Measurements from ENCODE around the gene FPGT. TPM values are rescaled to one million over a fixed set of nuclear protein-coding genes. Genes with fewer than 3 reads are reported as not detected.
"Not testable (repeated sequence)": the region's sequence is repeated elsewhere in the genome, so short reads cannot be mapped to it uniquely, and the experiment has no call there.

FPGT gene
- polyA plus RNA-seq (2011; rRNA removed) = 6.2 and 11.9 TPM in 2 replicates
- 2.9 and 3.4 TPM in 2 replicates for polyA minus RNA-seq (2011; rRNA and poly(A)+ RNA removed)

DNA sequence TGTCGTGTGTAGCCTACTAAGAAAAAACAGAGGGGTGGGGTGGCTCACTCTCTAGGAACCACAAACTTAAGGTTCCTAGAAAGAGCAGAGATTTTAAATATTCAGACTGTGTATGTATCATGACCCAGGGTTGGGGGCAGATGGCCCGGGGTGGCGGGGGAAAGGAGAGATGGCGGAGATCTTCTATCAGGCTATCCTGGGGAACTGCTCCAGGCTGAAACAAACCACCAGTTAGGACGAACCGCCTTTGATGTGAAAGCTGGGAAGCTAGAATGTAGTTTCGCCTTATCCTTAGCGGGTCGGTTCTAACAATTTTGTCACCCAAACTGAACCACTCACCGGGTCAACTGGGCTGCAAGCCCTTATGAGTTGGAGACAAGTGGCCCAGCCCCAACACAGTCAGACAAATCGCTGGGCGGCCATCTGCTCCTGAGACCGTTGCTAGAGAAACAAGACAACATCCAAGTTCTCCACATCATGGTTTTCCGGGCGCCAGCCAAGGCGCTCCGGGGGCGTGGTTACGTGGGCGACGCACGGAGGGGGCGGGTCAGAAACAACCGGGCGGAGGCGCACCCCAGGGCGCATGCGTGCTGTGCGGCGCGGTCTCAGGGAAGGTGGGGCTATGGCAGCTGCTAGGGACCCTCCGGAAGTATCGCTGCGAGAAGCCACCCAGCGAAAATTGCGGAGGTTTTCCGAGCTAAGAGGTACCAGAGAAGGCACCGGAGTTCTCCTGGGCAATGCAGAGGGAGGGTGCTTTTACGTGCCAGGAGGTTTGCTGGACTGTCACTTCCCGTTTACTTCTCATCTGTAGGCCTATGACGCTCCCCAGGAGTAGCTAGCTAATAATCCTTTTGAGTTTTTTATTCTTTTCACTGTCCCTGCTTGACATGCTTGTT is at the start of gene FPGT, which contains the start of gene LRRIQ3:
TSS of gene FPGT (plus strand) at position 586 of the 896 bp plus-strand sequence. CDS start at position 623, 37 bp downstream.
TSS of gene LRRIQ3 (minus strand) at position 520 of the 896 bp plus-strand sequence. CDS start 14,492 bp downstream, outside the sequence.
- ChIA-PET POLR2A (no interaction called here), CTCF (no interaction called here)
- Histone ChIP-seq H3K4me3 (ENCODE audit: low read depth, low read length) (peak within 1 kb of the TSS; percentile 68), H3K27me3 (ENCODE audit: control insufficient read depth, insufficient read depth, low read length) (no peaks in the 10 kb centered on the region), H3K36me3 (ENCODE audit: control insufficient read depth, insufficient read depth, low read length) (no peaks in the 10 kb centered on the region)
- TF ChIP-seq, protein P1, sequence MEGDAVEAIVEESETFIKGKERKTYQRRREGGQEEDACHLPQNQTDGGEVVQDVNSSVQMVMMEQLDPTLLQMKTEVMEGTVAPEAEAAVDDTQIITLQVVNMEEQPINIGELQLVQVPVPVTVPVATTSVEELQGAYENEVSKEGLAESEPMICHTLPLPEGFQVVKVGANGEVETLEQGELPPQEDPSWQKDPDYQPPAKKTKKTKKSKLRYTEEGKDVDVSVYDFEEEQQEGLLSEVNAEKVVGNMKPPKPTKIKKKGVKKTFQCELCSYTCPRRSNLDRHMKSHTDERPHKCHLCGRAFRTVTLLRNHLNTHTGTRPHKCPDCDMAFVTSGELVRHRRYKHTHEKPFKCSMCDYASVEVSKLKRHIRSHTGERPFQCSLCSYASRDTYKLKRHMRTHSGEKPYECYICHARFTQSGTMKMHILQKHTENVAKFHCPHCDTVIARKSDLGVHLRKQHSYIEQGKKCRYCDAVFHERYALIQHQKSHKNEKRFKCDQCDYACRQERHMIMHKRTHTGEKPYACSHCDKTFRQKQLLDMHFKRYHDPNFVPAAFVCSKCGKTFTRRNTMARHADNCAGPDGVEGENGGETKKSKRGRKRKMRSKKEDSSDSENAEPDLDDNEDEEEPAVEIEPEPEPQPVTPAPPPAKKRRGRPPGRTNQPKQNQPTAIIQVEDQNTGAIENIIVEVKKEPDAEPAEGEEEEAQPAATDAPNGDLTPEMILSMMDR (IDR thresholded peaks at IDR 0.05; ENCODE audit: insufficient read depth, low read depth, low read length) = no peak
- DNase-seq (ENCODE audit: low read depth) = peak; percentile 75

DNA sequence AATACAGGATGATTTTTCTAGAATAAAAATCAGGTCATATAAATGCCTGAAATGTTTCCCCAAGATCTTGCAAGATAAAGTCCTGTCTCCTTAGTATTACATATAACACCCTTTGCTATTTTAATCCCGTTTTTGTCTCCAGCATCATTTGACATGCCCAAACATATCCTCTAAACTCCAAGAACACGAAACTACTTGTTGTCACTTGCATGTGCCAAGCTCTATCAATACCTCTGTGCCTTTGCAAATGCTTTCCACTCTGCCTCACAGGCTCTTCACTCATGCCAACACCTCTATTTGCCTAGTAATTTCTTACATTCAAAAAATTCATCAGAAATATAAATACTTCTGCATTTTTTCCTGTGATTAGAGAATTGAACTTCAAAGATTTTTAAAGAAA is 38.0 kb upstream of the FPGT start:
- ChIA-PET POLR2A (no interaction called here), CTCF (no interaction called here)
- Histone ChIP-seq H3K36me3 (ENCODE audit: control insufficient read depth, insufficient read depth, low read length) (no peaks in the 10 kb centered on the region), H3K27me3 (ENCODE audit: control insufficient read depth, insufficient read depth, low read length) (no peaks in the 10 kb centered on the region), H3K4me3 (ENCODE audit: low read depth, low read length) (no peak overlapping the region)
- TF ChIP-seq, protein P1 (IDR thresholded peaks at IDR 0.05; ENCODE audit: insufficient read depth, low read depth, low read length) = no peak
- DNase-seq (ENCODE audit: low read depth) = no peak

DNA sequence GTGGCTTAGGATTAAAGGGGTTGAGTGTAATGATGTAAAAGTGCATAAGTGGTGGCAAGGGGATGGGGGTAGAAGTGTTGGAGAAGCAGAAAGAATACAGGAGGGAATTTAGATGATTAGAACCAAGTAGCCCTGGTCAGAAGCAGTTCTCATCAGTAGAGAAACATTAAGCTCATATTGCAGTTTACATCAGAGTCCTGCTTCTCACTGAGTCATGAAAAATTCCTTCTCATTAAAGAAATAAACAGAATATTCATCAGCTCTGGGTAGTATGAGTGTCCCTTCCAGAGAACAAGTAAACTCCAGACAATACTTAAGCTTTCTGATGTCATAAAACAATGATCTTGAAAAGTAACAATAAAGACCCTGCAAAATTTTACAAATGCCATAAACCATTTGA is 36.5 kb upstream of the FPGT start:
- no peaks in the 10 kb centered on the region for H3K36me3 ChIP-seq (ENCODE audit: control insufficient read depth, insufficient read depth, low read length)
- ChIA-PET POLR2A (no interaction called here), CTCF (no interaction called here)
- no peaks in the 10 kb centered on the region for H3K27me3 ChIP-seq (ENCODE audit: control insufficient read depth, insufficient read depth, low read length)
- H3K4me3 ChIP-seq (ENCODE audit: low read depth, low read length) = no peak overlapping the region
- DNase-seq (ENCODE audit: low read depth) = no peak
- TF ChIP-seq, protein P1 (IDR thresholded peaks at IDR 0.05; ENCODE audit: insufficient read depth, low read depth, low read length) = no peak

DNA sequence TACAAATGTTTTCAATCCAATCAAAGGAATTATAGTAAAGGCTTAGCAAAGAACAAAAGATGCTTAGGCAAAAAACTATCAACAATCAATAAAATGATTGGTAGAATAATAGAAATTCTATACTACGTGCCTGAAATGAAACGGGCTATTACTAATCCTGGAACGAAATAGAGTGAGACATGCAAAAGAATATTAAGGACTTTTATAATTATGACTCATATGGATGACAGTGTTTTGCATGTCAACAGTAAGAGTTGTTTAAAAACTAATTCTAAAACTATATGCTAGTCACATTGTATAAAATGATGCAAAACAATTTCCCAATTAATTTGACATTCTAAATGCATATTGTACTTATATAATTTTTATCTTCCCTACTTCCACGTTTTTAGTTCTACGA is 35.7 kb upstream of the FPGT start:
- TF ChIP-seq, protein P1 (IDR thresholded peaks at IDR 0.05; ENCODE audit: insufficient read depth, low read depth, low read length) = no peak
- Histone ChIP-seq H3K36me3 (ENCODE audit: control insufficient read depth, insufficient read depth, low read length) (no peaks in the 10 kb centered on the region), H3K4me3 (ENCODE audit: low read depth, low read length) (no peak overlapping the region), H3K27me3 (ENCODE audit: control insufficient read depth, insufficient read depth, low read length) (no peaks in the 10 kb centered on the region)
- ChIA-PET CTCF (no interaction called here), POLR2A (no interaction called here)
- DNase-seq (ENCODE audit: low read depth) = no peak

DNA sequence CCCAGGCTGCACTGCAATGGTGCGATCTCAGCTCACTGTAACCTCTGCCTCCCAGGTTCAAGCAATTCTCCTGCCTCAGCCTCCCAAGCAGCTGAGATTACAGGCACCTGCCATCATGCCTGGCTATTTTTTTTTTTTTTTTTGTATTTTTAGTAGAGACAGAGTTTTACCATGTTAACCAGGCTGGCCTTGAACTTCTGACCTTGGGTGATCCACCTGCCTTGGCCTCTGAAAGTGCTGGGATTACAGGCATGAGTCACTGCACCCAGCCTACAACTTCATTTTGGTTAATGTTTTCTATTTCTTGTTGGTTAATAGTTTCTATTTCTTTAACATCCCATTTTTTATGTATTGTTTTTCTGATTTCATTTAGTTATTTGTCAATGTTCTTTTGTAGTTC is 23.6 kb upstream of the FPGT start:
- H3K27me3 ChIP-seq (ENCODE audit: control insufficient read depth, insufficient read depth, low read length); DNase-seq (ENCODE audit: low read depth); H3K36me3 ChIP-seq (ENCODE audit: control insufficient read depth, insufficient read depth, low read length); POLR2A ChIA-PET; H3K4me3 ChIP-seq (ENCODE audit: low read depth, low read length); CTCF ChIA-PET: not testable (repeated sequence)
